NCI-H2171 treated with DMSO at 0.1 percent for 48 hours (cell line): ENCODE measurements around the gene GOLGA8N.

Experiments used
- DNase-seq: peaks from one replicate; lab custom pipeline; 2025; lab: John Stamatoyannopoulos, UW

GOLGA8N gene

GRCh38 chr15:32651229-32651837, 58.1 kb downstream of the GOLGA8N start:
- DNase-seq: peak; percentile 44

- DNase-seq: no peak
These were observed 58.9 kb downstream of the GOLGA8N start for GRCh38 chr15:32652178-32652577.

DNA sequence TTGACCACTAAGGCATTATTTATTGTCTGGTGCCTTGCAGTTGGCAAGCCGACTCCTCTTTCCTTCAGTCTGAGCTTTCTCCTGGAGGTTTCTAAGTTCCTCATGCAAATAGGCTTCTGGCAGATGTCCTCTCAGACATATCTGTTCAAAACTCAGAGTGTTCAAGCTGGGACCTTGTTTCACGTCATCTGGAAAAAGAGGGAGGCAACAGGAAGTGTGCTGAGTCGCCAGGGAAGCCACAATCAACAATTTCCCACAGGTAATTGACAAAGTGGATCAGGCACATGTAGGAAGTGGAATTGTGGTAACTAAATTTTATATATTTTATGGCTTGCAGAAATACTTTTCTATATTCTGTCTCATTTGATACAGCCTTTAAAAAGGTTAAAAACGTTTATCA, 62.8 kb downstream of the GOLGA8N start:
- DNase-seq: peak; percentile 16

- no peak for DNase-seq
These were observed 63.2 kb downstream of the GOLGA8N start for GRCh38 chr15:32656496-32656895.
